GM19463 (cell line): ENCODE measurements around the gene PLEKHG3.
A peak's percentile ranks its signal among the peaks of the same experiment; 100 is the strongest.
"Not testable (repeated sequence)": the region's sequence is repeated elsewhere in the genome, so short reads cannot be mapped to it uniquely, and the experiment has no call there.

Source experiments
- ATAC-seq: cut with Tn5 transposase; IDR thresholded peaks from one replicate; pipeline ENCODE4 v1.9.1; 2021; ENCODE audit warnings: mild to moderate bottlenecking, moderate library complexity; ENCODE audit not compliant: unreplicated experiment

PLEKHG3 gene

GRCh38 chr14:64704143-64704742 lies at the start of gene PLEKHG3:
TSS of gene PLEKHG3 (plus strand) at chr14:64704424. CDS start at chr14:64727632, 23,208 bp downstream.
- no peak for ATAC-seq

GRCh38 chr14:64654901-64655300 lies 49.3 kb upstream of the PLEKHG3 start:
- ATAC-seq = no peak

- no peak for ATAC-seq
These were observed 47.2 kb upstream of the PLEKHG3 start for GRCh38 chr14:64656986-64657385.

- no peak for ATAC-seq
These were observed 46.0 kb upstream of the PLEKHG3 start for GRCh38 chr14:64658201-64658600.

- not testable (repeated sequence) for ATAC-seq
These were observed 45.4 kb upstream of the PLEKHG3 start for GRCh38 chr14:64658700-64659264.

GRCh38 chr14:64659366-64659765 lies 44.9 kb upstream of the PLEKHG3 start:
- no peak for ATAC-seq

GRCh38 chr14:64663174-64663573 lies 41.0 kb upstream of the PLEKHG3 start:
- no peak for ATAC-seq

GRCh38 chr14:64671591-64671990 lies 32.6 kb upstream of the PLEKHG3 start:
- ATAC-seq = no peak

GRCh38 chr14:64673316-64673715 lies 30.9 kb upstream of the PLEKHG3 start:
- no peak for ATAC-seq

GRCh38 chr14:64673748-64674147 lies 30.5 kb upstream of the PLEKHG3 start:
- ATAC-seq = no peak

GRCh38 chr14:64674829-64675228 lies 29.4 kb upstream of the PLEKHG3 start:
- no peak for ATAC-seq

GRCh38 chr14:64675312-64675711 lies 28.9 kb upstream of the PLEKHG3 start:
- ATAC-seq = no peak

GRCh38 chr14:64676410-64677008 lies 27.7 kb upstream of the PLEKHG3 start:
- peak; percentile 42 for ATAC-seq

GRCh38 chr14:64680013-64680713 lies 24.1 kb upstream of the PLEKHG3 start:
- no peak for ATAC-seq

- ATAC-seq = no peak
These were observed 23.5 kb upstream of the PLEKHG3 start for GRCh38 chr14:64680714-64681065.

GRCh38 chr14:64681796-64682710 lies 22.2 kb upstream of the PLEKHG3 start:
- ATAC-seq = no peak

- ATAC-seq = no peak
These were observed 21.4 kb upstream of the PLEKHG3 start for GRCh38 chr14:64682843-64683242.

GRCh38 chr14:64683264-64683663 lies 21.0 kb upstream of the PLEKHG3 start:
- ATAC-seq = no peak

GRCh38 chr14:64684091-64684490 lies 20.1 kb upstream of the PLEKHG3 start:
- no peak for ATAC-seq

- ATAC-seq = no peak
These were observed 18.6 kb upstream of the PLEKHG3 start for GRCh38 chr14:64685371-64686281.
